Spleen (tissue), 11 donors: ENCODE measurements around the gene GCLM. TPM values are rescaled to one million over a fixed set of nuclear protein-coding genes. Genes with fewer than 3 reads are reported as not detected.

ENCODE experiments used
- DNase-seq: peaks from one replicate; pipeline ENCODE4 v3.0.0-alpha.2; 2020
- H3K27ac ChIP-seq, 8 donors: fragments of 200-600 bp; sonication (generic) in 7 of 8; 1 replicate in 4 of 8; 2 replicates in 4 of 8; pipeline versions ENCODE4 v1.5.0 to v1.8.0; 2016 to 2021; ENCODE audit warnings: inconsistent platforms in 4 of 8, mild to moderate bottlenecking in 4 of 8, moderate library complexity in 1 of 8
- H3K27me3 ChIP-seq, 7 donors: fragments of 200-600 bp; sonication (generic) in 6 of 7; replicated peaks in 1 of 7; 1 replicate in 4 of 7; 2 replicates in 3 of 7; pipeline versions ENCODE4 v1.5.0 to v1.8.0; 2016 to 2021; ENCODE audit warnings: inconsistent platforms in 3 of 7, mild to moderate bottlenecking in 1 of 7
- H3K36me3 ChIP-seq, 6 donors: fragments of 200-600 bp; sonication (generic) in 5 of 6; 1 replicate in 4 of 6; 2 replicates in 2 of 6; pipeline versions ENCODE4 v1.5.0 to v1.8.0; 2016 to 2021; ENCODE audit warnings: inconsistent platforms in 2 of 6
- H3K4me1 ChIP-seq, 6 donors: fragments of 200-600 bp; sonication (generic) in 5 of 6; 1 replicate in 3 of 6; 2 replicates in 3 of 6; pipeline versions ENCODE4 v1.5.0 to v1.8.0; 2016 to 2021; ENCODE audit warnings: inconsistent platforms in 3 of 6
- H3K4me3 ChIP-seq, 8 donors: fragments of 200-600 bp; sonication (generic) in 7 of 8; 1 replicate in 4 of 8; 2 replicates in 4 of 8; pipeline versions ENCODE4 v1.5.0 to v1.8.0; 2016 to 2021; ENCODE audit warnings: inconsistent platforms in 4 of 8, mild to moderate bottlenecking in 4 of 8, moderate library complexity in 2 of 8
- H3K9me3 ChIP-seq, 8 donors: fragments of 200-600 bp; sonication (generic) in 7 of 8; 1 replicate in 4 of 8; 2 replicates in 4 of 8; pipeline versions ENCODE4 v1.5.0 to v1.8.0; 2016 to 2021; ENCODE audit warnings: inconsistent platforms in 4 of 8
- POLR2A ChIP-seq, 3 donors: fragments of 450-650 bp; IDR thresholded peaks; one replicate each; pipeline ENCODE4 v1.5.1; 2017; ENCODE audit warnings: antibody characterized with exemption in 3 of 3, mild to moderate bottlenecking in 1 of 3
- POLR2AphosphoS5 ChIP-seq, 3 donors: sonication (generic); formaldehyde crosslinking; IDR thresholded peaks; one replicate each; pipeline ENCODE4 v1.5.1; 2017; ENCODE audit warnings: antibody characterized with exemption in 3 of 3
- WGBS, 5 donors: extraction: QIAGEN DNeasy Blood & Tissue Kit in 3 of 5; methylation state at CpG; one replicate each; pipeline versions ENCODE4 v1.1.5 to v1.1.7; 2013 to 2018; 5-methylcytosine and 5-hydroxymethylcytosine counted together
- intact Hi-C: fragments of 100-400 bp; cut with DNase I; formaldehyde crosslinking; loops from one replicate; pipeline ENCODE4 v1.15.0; 2023; ENCODE audit warnings: low total_unique reads
- microRNA-seq, 3 donors: library from miRNA; unstranded; fragments of <30 nt; microRNA quantifications; one replicate each; pipeline versions ENCODE4 to v1.1.0, GENCODE V29; 2019 to 2020
- polyA plus RNA-seq, 3 donors: library from polyadenylated mRNA; stranded (reverse); fragments of 200-250 nt; gene quantifications; one replicate each; pipeline ENCODE4 v1.2.1, GENCODE V29; 2013
- small RNA-seq, 4 donors: library from RNA; depleted of rRNA; stranded (forward); fragments of <200 nt; gene quantifications; one replicate each; pipeline ENCODE3, GENCODE V24; 2016
- total RNA-seq, 7 donors: library from RNA; depleted of rRNA in 3 of 7; stranded (reverse); fragments of >200 nt in 3 of 7; fragmentation: NEBNext Ultra II Directional in 4 of 7; extraction: Animal tissue kit (Norgen Biotek cat#: 25700) in 4 of 7; gene quantifications; one replicate each; pipeline versions ENCODE4 v1.1.0 to v1.2.1, GENCODE V29; 2016 to 2021
- TF ChIP-seq, protein P1 (sequence below), 11 experiments: fragments of 200-600 bp in 7 of 11; fragments of 450-650 bp in 4 of 11; sonication (generic) in 4 of 11; IDR thresholded peaks in 8 of 11; conservative IDR thresholded peaks in 3 of 11; 1 replicate in 7 of 11; 2 replicates in 4 of 11; pipeline versions ENCODE4 v1.4.0 to v1.8.0; 2016 to 2021; ENCODE audit warnings: antibody characterized with exemption in 11 of 11, inconsistent platforms in 4 of 11, mild to moderate bottlenecking in 1 of 11
- donor health status: healthy with polysubstance abuse.
- donor health status: DM: no; HTN: no; CAD: no; lungs with moderate emphysema.
- donor health status: DM: no; HTN: no; CAD: no.
- donor health status: Bipolar disorder and iron deficiency.
- donor health status: healthy.
- donor health status: DM: no; HTN: no; CAD: no.
- donor health status: DM: yes; HTN: yes; CAD: no.

The GCLM gene
- total and polyA plus RNA-seq, 10 donors, result 3.6 to 23.3 (median 17.2) TPM

DNA sequence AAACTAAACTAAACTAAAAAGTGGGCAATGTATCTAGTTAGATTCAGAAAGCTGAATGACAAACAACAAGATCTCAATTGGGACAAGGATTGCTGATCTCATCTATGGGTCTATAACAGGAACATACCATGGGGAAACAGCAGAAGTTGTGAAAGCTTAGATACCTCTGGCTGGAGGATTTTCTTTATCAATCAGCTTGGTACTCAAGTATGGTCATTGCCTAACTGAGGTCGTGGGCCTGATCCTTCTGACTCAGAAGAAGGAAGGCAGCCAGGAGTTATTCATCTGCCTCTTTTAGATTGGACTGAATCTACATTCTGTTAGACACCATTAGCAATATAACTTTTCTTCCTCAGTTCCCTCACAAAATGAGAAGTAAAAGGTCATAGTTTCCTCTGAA is 69.9 kb downstream of the GCLM start:
- DNase-seq, result no peak
- Histone ChIP-seq H3K36me3 (no peaks in the 10 kb centered on the region), H3K27me3 (no peaks in the 10 kb centered on the region), H3K4me3 (no peak overlapping the region), H3K27ac (peak overlapping the region in 2 of 8 donors; percentile 1 to 22), H3K4me1 (peaks cover 0 to 22% (median 9%) of the 10 kb centered on the region in 6 donors), H3K9me3 (no peaks in the 10 kb centered on the region)
- intact Hi-C loops, result no loop called here
- TF ChIP-seq, protein P1, sequence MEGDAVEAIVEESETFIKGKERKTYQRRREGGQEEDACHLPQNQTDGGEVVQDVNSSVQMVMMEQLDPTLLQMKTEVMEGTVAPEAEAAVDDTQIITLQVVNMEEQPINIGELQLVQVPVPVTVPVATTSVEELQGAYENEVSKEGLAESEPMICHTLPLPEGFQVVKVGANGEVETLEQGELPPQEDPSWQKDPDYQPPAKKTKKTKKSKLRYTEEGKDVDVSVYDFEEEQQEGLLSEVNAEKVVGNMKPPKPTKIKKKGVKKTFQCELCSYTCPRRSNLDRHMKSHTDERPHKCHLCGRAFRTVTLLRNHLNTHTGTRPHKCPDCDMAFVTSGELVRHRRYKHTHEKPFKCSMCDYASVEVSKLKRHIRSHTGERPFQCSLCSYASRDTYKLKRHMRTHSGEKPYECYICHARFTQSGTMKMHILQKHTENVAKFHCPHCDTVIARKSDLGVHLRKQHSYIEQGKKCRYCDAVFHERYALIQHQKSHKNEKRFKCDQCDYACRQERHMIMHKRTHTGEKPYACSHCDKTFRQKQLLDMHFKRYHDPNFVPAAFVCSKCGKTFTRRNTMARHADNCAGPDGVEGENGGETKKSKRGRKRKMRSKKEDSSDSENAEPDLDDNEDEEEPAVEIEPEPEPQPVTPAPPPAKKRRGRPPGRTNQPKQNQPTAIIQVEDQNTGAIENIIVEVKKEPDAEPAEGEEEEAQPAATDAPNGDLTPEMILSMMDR (IDR thresholded peaks at IDR 0.05 in 8 of 11, conservative IDR thresholded peaks at IDR 0.05 in 3 of 11), result no peak
- no peak for TF ChIP-seq POLR2A (IDR thresholded peaks at IDR 0.05)
- no peak for TF ChIP-seq POLR2AphosphoS5 (IDR thresholded peaks at IDR 0.05)
- WGBS, 5 donors, result 28 to 63% (median 35%) methylated on average over 1 of the region's 1 CpG

DNA sequence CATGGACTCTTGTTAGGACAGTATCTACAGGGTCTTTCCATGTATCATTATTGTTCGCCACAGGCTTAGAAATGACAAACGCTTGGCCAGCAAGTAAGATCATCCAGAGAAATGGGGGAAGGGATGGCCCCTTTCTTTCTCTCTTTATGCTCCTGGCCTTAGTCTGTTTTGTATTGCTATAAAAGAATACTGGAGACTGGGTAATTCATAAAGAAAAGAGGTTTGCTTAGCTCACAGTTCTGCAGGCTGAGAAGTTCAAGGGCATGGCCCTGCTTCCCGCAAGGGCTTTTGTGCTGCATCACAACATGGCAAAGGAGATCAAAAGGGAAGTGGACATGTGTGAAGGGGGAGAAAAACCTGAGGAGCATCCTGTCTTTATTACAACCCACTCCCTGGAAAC is 71.3 kb downstream of the GCLM start:
- peaks cover 0 to 13% (median 9%) of the 10 kb centered on the region in 8 donors for H3K9me3 ChIP-seq
- no peaks in the 10 kb centered on the region for H3K27me3 ChIP-seq
- peak overlapping the region in 1 of 8 donors; percentile 44 for H3K27ac ChIP-seq
- H3K4me1 ChIP-seq, result peaks cover 0 to 11% (median 4%) of the 10 kb centered on the region in 6 donors
- H3K4me3 ChIP-seq, result no peak overlapping the region
- DNase-seq, result no peak
- H3K36me3 ChIP-seq, result no peaks in the 10 kb centered on the region
- peak in 1 of 3 donors; percentile 44 for TF ChIP-seq POLR2AphosphoS5 (IDR thresholded peaks at IDR 0.05)
- TF ChIP-seq POLR2A (IDR thresholded peaks at IDR 0.05), result no peak
- TF ChIP-seq, protein P1 (IDR thresholded peaks at IDR 0.05 in 8 of 11, conservative IDR thresholded peaks at IDR 0.05 in 3 of 11), result no peak
- WGBS, 5 donors, result 86 to 93% (median 92%) methylated on average over 3 of the region's 3 CpGs
- intact Hi-C loops, result no loop called here

Small RNA genes lying within 50 kb of the gene (microRNA-seq; reads per million reads assigned to microRNA genes)
- 9.1 to 19.9 (median 13.8) reads per million in 3 donors for gene MIR760

Small RNA genes lying within 50 kb of the gene (small RNA-seq; reads per million reads assigned to genes)
- 0 reads per million in 4 donors for gene AL117351.2
- gene MIR760, result 0 to 0.42 (median 0.06) reads per million in 4 donors

Other genes with a start within 250 kb of the GCLM start
- gene BCAR3, start 227.6 kb downstream of the GCLM start, total RNA-seq, result 10 to 100 TPM; 11.0 to 18.0 (median 12.3) TPM
- 1 to 10 TPM; 3.5 to 6.8 (median 4.5) TPM for gene BCAR3, start 227.6 kb downstream of the GCLM start, polyA plus RNA-seq
- gene DNTTIP2, start 30.2 kb downstream of the GCLM start, total RNA-seq, result 10 to 100 TPM; 32.9 to 57.8 (median 46.0) TPM
- gene DNTTIP2, start 30.2 kb downstream of the GCLM start, polyA plus RNA-seq, result 10 to 100 TPM; 44.0 to 55.9 (median 50.8) TPM
- under 1 TPM; 0.17 to 0.64 (median 0.26) TPM for gene ABCA4, start 211.7 kb upstream of the GCLM start, total RNA-seq
- under 1 TPM; 0.04 to 0.10 (median 0.05) TPM for gene ABCA4, start 211.7 kb upstream of the GCLM start, polyA plus RNA-seq